Posterior cingulate gyrus (tissue), 11 donors: Measurements from ENCODE around the gene PSMA1.
"Not testable (repeated sequence)": the region's sequence is repeated elsewhere in the genome, so short reads cannot be mapped to it uniquely, and the experiment has no call there.

ENCODE experiments used
- DNase-seq, 10 donors: peaks; one replicate each; pipeline versions ENCODE4 v3.0.0 to v3.0.0-alpha.2; 2020 to 2021; ENCODE audit warnings: mixed read lengths in 3 of 10
- intact Hi-C: fragments of 100-400 bp; cut with DNase I; formaldehyde crosslinking; loops from one replicate; pipeline ENCODE4 v1.15.1; 2023

PSMA1 gene

GRCh38 chr11:14537134-14537599 lies 17.0 kb upstream of the PSMA1 start:
- intact Hi-C loops: loop anchor here (2.0 to 5.0 kb wide), 2 partner anchors 110 to 370 kb away; no protein-coding TSS in a partner anchor
- DNase-seq: no peak

GRCh38 chr11:14535166-14535565 lies 15.0 kb upstream of the PSMA1 start:
- DNase-seq: not testable (repeated sequence)
- intact Hi-C loops: loop anchor here (5.0 kb wide), 1 partner anchor 112 kb away; no protein-coding TSS in a partner anchor

- DNase-seq: no peak
- intact Hi-C loops: no loop called here
Observed at GRCh38 chr11:14529951-14530350, 9.8 kb upstream of the PSMA1 start.

- intact Hi-C loops: no loop called here
- no peak for DNase-seq
Observed at GRCh38 chr11:14529321-14529720, 9.1 kb upstream of the PSMA1 start.

- intact Hi-C loops: loop anchor here (5.0 kb wide), 1 partner anchor 370 kb away; the partner anchor contains the start of gene CYP2R1
Observed at GRCh38 chr11:14522801-14523200, 2.6 kb upstream of the PSMA1 start.

GRCh38 chr11:14522245-14522644 lies 2.1 kb upstream of the PSMA1 start:
- no peak for DNase-seq
- intact Hi-C loops: loop anchor here (5.0 kb wide), 1 partner anchor 370 kb away; the partner anchor contains the start of gene CYP2R1

More at GRCh38 chr11:14522801-14523200, 2.6 kb upstream of the PSMA1 start:
- DNase-seq: no peak

GRCh38 chr11:14520747-14521151 lies 563 bp upstream of the PSMA1 start:
- no peak for DNase-seq
- intact Hi-C loops: loop anchor here (1.0 to 5.0 kb wide), 2 partner anchors 21 to 372 kb away; partner anchors contain the start of genes COPB1 and CYP2R1

- intact Hi-C loops: no loop called here
- no peak for DNase-seq
Observed at GRCh38 chr11:14519597-14519916, 629 bp downstream of the PSMA1 start.

- intact Hi-C loops: no loop called here
- no peak for DNase-seq
Observed at GRCh38 chr11:14518820-14519219, 1.4 kb downstream of the PSMA1 start.

- intact Hi-C loops: no loop called here
- no peak for DNase-seq
Observed at GRCh38 chr11:14513800-14514199, 6.4 kb downstream of the PSMA1 start.

GRCh38 chr11:14506532-14506931 lies 13.7 kb downstream of the PSMA1 start:
- DNase-seq: no peak
- intact Hi-C loops: no loop called here

- intact Hi-C loops: no loop called here
- no peak for DNase-seq
Observed at GRCh38 chr11:14503023-14503422, 17.2 kb downstream of the PSMA1 start.

- intact Hi-C loops: no loop called here
- DNase-seq: no peak
Observed at GRCh38 chr11:14502039-14502438, 18.1 kb downstream of the PSMA1 start.

- intact Hi-C loops: no loop called here
- peak in 2 of 10 donors; percentile 17 to 63 for DNase-seq
Observed at GRCh38 chr11:14500181-14500651, 20.0 kb downstream of the PSMA1 start.

- intact Hi-C loops: loop anchor here (1.0 kb wide), 1 partner anchor 21 kb away; the partner anchor contains the start of gene PSMA1
- DNase-seq: peak; percentile 87 to 99 (median 90)
Observed at GRCh38 chr11:14499560-14500180, 20.5 kb downstream of the PSMA1 start, which contains the start of gene COPB1. TSS of gene COPB1 (minus strand) at chr11:14499811. CDS start at chr11:14498928, 883 bp downstream.

- peak in 3 of 10 donors; percentile 15 to 80 (median 21) for DNase-seq
- intact Hi-C loops: loop anchor here (1.0 kb wide), 1 partner anchor 21 kb away; the partner anchor contains the start of gene PSMA1
Observed at GRCh38 chr11:14499178-14499559, 21.0 kb downstream of the PSMA1 start.

- intact Hi-C loops: no loop called here
- no peak for DNase-seq
Observed at GRCh38 chr11:14480716-14481115, 39.5 kb downstream of the PSMA1 start.

- no peak for DNase-seq
- intact Hi-C loops: no loop called here
Observed at GRCh38 chr11:14471127-14471526, 49.1 kb downstream of the PSMA1 start.

GRCh38 chr11:14463623-14464022 lies 56.6 kb downstream of the PSMA1 start:
- DNase-seq: no peak
- intact Hi-C loops: no loop called here

- no peak for DNase-seq
- intact Hi-C loops: no loop called here
Observed at GRCh38 chr11:14460147-14460546, 60.0 kb downstream of the PSMA1 start.

- intact Hi-C loops: no loop called here
- DNase-seq: no peak
Observed at GRCh38 chr11:14458377-14458776, 61.8 kb downstream of the PSMA1 start.
